MCF 10A (cell line): ENCODE measurements around the gene PISD. TPM values are rescaled to one million over a fixed set of nuclear protein-coding genes. Genes with fewer than 3 reads are reported as not detected.
A peak's percentile ranks its signal among the peaks of the same experiment; 100 is the strongest.

Experiments used
- BruUV-seq: library from RNA; stranded (reverse); fragments of 400-500 nt; replicated peaks from 2 replicates; lab custom pipeline; 2021; lab: Mats Ljungman, UMichigan
- CTCF ChIA-PET: fragments of 300-600 bp; sonication (Branson Sonifier 250); formaldehyde crosslinking; extraction: SDS; loops from one replicate; lab custom pipeline; 2021; ENCODE audit warnings: antibody characterized with exemption, inconsistent platforms; lab: Yijun Ruan, JAX
- POLR2A ChIA-PET: fragments of 300-600, 350-650 bp; sonication (Branson Sonifier 250); formaldehyde crosslinking; extraction: SDS; loops from one replicate; lab custom pipeline; 2020; ENCODE audit warnings: antibody characterized with exemption, inconsistent platforms; lab: Yijun Ruan, JAX
- DNase-seq: peaks from one replicate; pipeline ENCODE4 v3.0.0-alpha.2; 2018; ENCODE audit not compliant: unreplicated experiment
- H3K27ac Mint-ChIP-seq: one replicate; pipeline ENCODE4 v1.8.0; 2022; ENCODE audit warnings: mild to moderate bottlenecking, low read depth, mixed read lengths; ENCODE audit not compliant: unreplicated experiment
- H3K27me3 Mint-ChIP-seq: one replicate; pipeline ENCODE4 v1.8.0; 2022; ENCODE audit warnings: mixed read lengths; ENCODE audit not compliant: insufficient read depth, unreplicated experiment
- H3K36me3 Mint-ChIP-seq: one replicate; pipeline ENCODE4 v1.8.0; 2022; ENCODE audit warnings: mild to moderate bottlenecking, moderate library complexity, mixed read lengths; ENCODE audit not compliant: insufficient read depth, unreplicated experiment
- H3K4me1 Mint-ChIP-seq: one replicate; pipeline ENCODE4 v1.8.0; 2022; ENCODE audit warnings: mixed read lengths; ENCODE audit not compliant: insufficient read depth, unreplicated experiment
- H3K4me3 Mint-ChIP-seq: one replicate; pipeline ENCODE4 v1.8.0; 2022; ENCODE audit warnings: mild to moderate bottlenecking, moderate library complexity, mixed read lengths; ENCODE audit not compliant: unreplicated experiment
- H3K9me3 Mint-ChIP-seq: one replicate; pipeline ENCODE4 v1.8.0; 2022; ENCODE audit warnings: mixed read lengths; ENCODE audit not compliant: unreplicated experiment
- CTCF ChIP-seq: fragments of 200-600 bp; IDR thresholded peaks from one replicate; pipeline ENCODE4 v1.8.0; 2022; ENCODE audit warnings: antibody characterized with exemption, mild to moderate bottlenecking; ENCODE audit not compliant: unreplicated experiment
- intact Hi-C: fragments of 100-400 bp; cut with micrococcal nuclease; formaldehyde crosslinking; loops from 2 replicates; pipeline ENCODE4 v1.14.1; 2022
- microRNA-seq: library from miRNA; unstranded; fragments of <30 nt; microRNA quantifications from one replicate; pipeline ENCODE4 v1.2.0, GENCODE V29; 2022
- total RNA-seq: library from RNA; stranded (reverse); gene quantifications from 2 replicates; pipeline ENCODE4 v1.2.3, GENCODE V29; 2022

The PISD gene
- total RNA-seq, 1 experiment from 2014 or later: 48.2 TPM

GRCh38 chr22:31572939-31573338, 89.1 kb downstream of the PISD start:
- Mint-ChIP-seq H3K9me3 (no peaks in the 10 kb centered on the region), H3K27me3 (no peaks in the 10 kb centered on the region), H3K36me3 (peaks cover 27% of the 10 kb centered on the region), H3K4me3 (no peak overlapping the region), H3K27ac (no peak overlapping the region), H3K4me1 (no peaks in the 10 kb centered on the region)
- DNase-seq: no peak
- no peak for TF ChIP-seq CTCF
- no TSS peak for BruUV-seq
- intact Hi-C loops: no loop called here
- POLR2A ChIA-PET: interaction anchor here (0.7 to 0.8 kb wide), 2 partner anchors 11 to 32 kb away, joined by 3 to 4 read pairs; no protein-coding TSS in a partner anchor
- CTCF ChIA-PET: interaction anchor here (1.0 kb wide), 1 partner anchor 12 kb away, joined by 3 read pairs; no protein-coding TSS in a partner anchor

GRCh38 chr22:31569126-31569525, 92.9 kb downstream of the PISD start:
- Mint-ChIP-seq H3K27ac (no peak overlapping the region), H3K4me1 (no peaks in the 10 kb centered on the region), H3K4me3 (no peak overlapping the region), H3K36me3 (peaks cover 17% of the 10 kb centered on the region), H3K9me3 (no peaks in the 10 kb centered on the region), H3K27me3 (no peaks in the 10 kb centered on the region)
- TF ChIP-seq CTCF: no peak
- BruUV-seq: no TSS peak
- intact Hi-C loops: no loop called here
- POLR2A ChIA-PET: no interaction called here
- CTCF ChIA-PET: interaction anchor here (0.5 kb wide), 1 partner anchor 12 kb away, joined by 3 read pairs; no protein-coding TSS in a partner anchor
- DNase-seq: peak; percentile 16

Small RNA genes within 50 kb of the gene (microRNA-seq; reads per million reads assigned to microRNA genes)
- gene MIR7109: not detected

Other genes starting within 250 kb of the PISD start
- 25.6 and 31.1 TPM in 2 replicates for gene EIF4ENIF1, start 172.4 kb downstream of the PISD start, total RNA-seq
- 34.6 and 36.2 TPM in 2 replicates for gene SFI1, start 165.7 kb downstream of the PISD start, total RNA-seq
- gene PRR14L, start 87.9 kb upstream of the PISD start, total RNA-seq: 37.4 and 55.0 TPM in 2 replicates
- gene DEPDC5, start 91.8 kb upstream of the PISD start, total RNA-seq: 13.3 and 16.2 TPM in 2 replicates